Lower leg skin (tissue), 3 donors: ENCODE data around the gene SLC16A3.

Experiments
- CTCF ChIP-seq, 3 donors: fragments of 450-650 bp; IDR thresholded peaks; one replicate each; pipeline ENCODE4 v1.5.1; 2016; ENCODE audit warnings: antibody characterized with exemption in 3 of 3, mild to moderate bottlenecking in 3 of 3, moderate library complexity in 2 of 3
- POLR2A ChIP-seq, 2 donors: fragments of 450-650 bp; IDR thresholded peaks; one replicate each; pipeline ENCODE4 v1.6.1; 2016 to 2017; ENCODE audit warnings: antibody characterized with exemption in 2 of 2, mild to moderate bottlenecking in 1 of 2, moderate library complexity in 1 of 2

GRCh38 chr17:82228278-82228841 lies 482 bp upstream of the SLC16A3 start:
- TF ChIP-seq CTCF (IDR thresholded peaks at IDR 0.05) (no peak), POLR2A (IDR thresholded peaks at IDR 0.05) (no peak)
